Cerebellar cortex (tissue), 1 donor: ENCODE data around the gene ALKBH8.
A peak's percentile ranks its signal among the peaks of the same experiment; 100 is the strongest.
"Not testable (repeated sequence)": the region's sequence is repeated elsewhere in the genome, so short reads cannot be mapped to it uniquely, and the experiment has no call there.

Experiments used
- DNase-seq: peaks from one replicate; pipeline ENCODE4 v3.0.0-alpha.2; 2015; ENCODE audit warnings: low spot score

ALKBH8 gene

GRCh38 chr11:107577346-107577711 lies 11.8 kb upstream of the ALKBH8 start:
- no peak for DNase-seq

DNA sequence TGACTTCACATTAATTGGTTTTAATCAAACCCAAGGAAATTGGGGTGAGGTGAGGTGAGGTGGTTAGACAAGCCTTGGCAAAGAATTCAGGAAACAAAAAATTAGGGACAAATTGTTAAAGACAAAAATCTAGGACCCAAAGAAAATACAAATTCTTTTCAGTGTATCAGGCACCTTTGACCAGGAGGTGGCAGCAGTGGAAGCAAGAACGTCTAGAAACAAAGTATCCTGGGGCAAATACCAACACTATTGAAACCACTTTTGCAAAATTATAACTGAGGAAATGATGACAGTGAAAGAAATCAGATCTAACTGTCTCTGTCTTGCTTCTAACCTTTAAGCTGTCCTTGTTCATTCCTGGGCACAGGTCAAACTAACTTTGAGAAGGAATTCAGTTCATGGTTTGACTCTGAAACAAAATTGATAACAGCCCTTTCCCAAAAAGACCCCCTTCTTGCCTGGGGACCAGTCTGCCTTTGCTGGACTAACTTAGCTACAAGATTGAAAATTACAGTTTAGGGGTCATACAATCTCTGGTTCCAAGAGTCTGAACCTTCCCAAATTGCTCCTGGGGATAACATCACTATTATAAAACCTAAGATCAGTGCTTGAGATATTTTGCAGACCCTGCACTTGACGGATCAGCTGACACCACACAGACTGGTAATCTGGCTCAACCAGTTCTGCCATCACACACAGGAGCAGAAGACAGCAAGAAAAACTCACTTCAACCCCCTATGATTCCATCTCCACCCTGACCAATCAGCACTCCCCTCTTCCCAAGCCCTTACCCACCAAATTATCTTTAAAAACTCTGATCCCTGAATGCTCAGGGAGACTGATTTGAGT lies 11.2 kb upstream of the ALKBH8 start:
- peak; percentile 65 for DNase-seq

DNA sequence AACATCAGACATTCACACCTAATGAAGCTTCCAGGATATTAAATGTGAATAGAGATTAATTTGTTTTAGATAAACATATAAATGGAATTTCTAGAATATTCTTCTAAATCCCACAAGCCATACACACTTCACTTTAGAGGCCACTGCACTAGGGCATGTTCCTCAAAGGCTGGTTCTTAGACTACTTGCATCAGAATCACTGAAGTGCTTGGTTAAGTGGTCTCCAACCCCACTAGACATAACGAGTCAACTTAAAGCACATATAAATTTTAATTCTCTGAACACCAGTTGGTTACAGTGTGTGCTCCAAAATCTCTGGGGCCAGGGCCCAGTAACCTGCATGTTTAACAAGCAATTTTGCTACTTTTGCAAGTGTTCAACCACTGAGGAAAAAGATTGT lies 7.9 kb upstream of the ALKBH8 start:
- DNase-seq: no peak

- no peak for DNase-seq
Observed at GRCh38 chr11:107570015-107570414, 4.5 kb upstream of the ALKBH8 start.

GRCh38 chr11:107567739-107568335 lies 2.3 kb upstream of the ALKBH8 start:
- DNase-seq: no peak

DNA sequence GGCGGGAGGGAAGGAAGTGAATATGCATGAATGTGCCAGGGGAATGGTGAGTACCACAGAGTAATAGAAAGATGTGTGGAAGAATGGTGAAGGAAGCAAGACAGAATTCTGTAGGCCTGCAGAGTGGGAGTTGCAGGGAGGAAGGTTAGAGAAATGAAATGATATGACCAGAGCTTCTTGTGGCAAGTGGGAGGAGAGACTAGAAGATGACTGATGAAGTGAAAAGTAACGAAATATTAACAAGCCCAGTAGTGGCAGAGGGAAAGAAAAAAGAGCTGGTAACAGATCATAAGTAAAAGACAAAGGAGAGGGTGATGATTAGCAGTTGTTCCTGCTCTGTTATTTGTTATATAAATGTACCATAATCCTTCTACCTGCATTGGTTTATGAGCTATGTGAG lies 1.0 kb upstream of the ALKBH8 start:
- DNase-seq: no peak

- not testable (repeated sequence) for DNase-seq
Observed at GRCh38 chr11:107565955-107566501, 493 bp upstream of the ALKBH8 start.

- DNase-seq: no peak
Observed at GRCh38 chr11:107564877-107565218, 687 bp downstream of the ALKBH8 start.

- DNase-seq: peak; percentile 72
Observed at GRCh38 chr11:107563702-107564101, 1.8 kb downstream of the ALKBH8 start.

DNA sequence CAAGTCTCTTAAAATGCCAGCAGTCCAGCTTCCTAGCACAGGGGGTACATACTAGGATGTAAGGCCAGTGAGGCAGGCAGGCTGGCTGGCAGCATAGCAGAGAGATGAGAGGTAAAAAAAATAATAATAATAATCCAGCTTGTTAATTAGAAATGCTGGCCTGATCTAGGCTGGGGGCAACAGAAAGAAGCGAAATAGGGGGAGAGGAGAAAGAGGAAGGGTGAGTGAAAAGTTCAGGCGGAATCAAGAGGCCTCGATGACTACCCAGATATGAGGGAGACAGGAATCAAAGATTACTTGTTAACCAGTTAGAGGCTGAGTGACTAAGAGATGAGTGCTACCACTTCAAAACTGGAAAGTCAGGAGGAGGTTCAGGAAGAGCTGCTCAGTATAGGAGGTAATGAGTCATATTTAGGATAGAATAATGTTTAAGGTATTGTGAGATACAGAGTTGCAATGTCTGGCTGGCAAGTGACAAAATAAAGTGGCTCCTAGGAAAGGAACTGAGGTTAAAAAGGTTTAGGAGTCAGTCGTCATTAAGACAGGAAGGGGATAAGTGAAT lies 2.8 kb downstream of the ALKBH8 start:
- DNase-seq: no peak

DNA sequence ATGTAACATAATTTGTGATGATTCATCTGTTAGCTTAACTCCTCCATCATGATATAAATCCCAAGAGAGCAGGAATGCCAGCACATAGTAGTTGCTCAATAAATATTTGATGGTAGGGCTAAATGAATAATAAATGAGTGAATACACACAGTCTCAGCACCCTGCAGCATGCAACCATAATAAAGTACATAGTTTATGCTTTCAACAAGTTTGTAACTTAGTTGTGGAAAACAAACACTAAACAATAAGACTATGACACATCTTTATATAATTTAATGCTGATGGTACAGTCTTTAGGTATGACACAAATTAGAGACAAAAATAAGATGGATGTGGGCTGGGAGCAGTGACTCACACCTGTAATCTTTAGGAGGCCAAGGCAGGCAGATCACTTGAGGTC lies 3.8 kb downstream of the ALKBH8 start:
- DNase-seq: no peak

DNA sequence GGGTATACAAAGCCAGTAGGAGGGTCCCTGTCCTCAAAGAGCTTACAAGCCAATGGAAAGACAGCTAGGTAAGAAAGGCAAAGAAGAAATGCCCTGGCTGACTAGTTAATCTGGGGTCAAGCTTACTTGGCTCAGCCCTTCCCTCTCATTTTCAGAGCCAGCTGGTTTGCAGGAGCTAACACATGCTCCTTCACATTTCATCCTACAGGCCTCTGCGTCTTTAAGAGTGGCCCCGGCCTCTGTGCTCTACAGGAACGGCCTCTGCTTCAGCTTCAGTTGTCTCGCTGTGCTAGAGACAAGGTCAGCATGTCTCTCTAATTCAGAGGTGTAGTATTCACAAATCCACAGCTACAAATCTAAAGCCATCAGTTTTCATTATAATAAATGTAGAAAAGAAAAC lies 15.2 kb downstream of the ALKBH8 start:
- no peak for DNase-seq

- no peak for DNase-seq
Observed at GRCh38 chr11:107549954-107550285, 15.6 kb downstream of the ALKBH8 start.

DNA sequence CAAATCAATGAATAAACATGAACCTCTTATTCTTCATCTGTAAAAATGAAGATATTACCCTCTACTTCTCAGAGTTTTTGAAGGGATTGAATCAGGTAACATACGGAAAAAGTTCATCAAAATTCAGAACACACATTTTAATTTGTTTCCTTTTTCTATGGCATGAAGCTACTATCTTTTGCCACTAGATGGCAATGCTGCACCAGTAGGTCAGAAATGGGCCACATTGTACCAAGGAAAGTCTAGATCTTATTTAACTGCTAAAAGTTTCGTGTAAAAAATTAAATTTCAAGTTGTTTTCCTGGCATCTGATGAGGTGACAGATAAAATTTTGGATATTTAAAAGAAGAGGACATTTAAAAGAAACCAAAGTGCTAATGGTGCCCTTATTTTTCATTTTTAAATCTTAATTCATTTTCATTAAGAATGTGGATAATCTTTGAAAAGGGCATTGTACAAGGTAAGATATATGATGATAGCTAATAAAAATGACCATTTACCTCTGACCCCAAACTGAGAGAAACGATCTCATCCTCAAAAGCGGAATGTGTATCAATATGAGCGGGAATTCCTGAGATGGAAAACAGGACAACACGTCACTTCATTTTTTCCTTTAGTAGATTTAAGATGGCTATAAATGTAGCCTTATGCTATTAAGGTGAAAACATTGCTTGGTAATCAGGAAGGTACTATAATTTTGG lies 16.1 kb downstream of the ALKBH8 start:
- peak; percentile 56 for DNase-seq

- peak; percentile 8 for DNase-seq
Observed at GRCh38 chr11:107547961-107548360, 17.6 kb downstream of the ALKBH8 start.

- no peak for DNase-seq
Observed at GRCh38 chr11:107545101-107545514, 20.4 kb downstream of the ALKBH8 start.

GRCh38 chr11:107538821-107539220 lies 26.7 kb downstream of the ALKBH8 start:
- DNase-seq: no peak

GRCh38 chr11:107538239-107538638 lies 27.3 kb downstream of the ALKBH8 start:
- no peak for DNase-seq

- not testable (repeated sequence) for DNase-seq
Observed at GRCh38 chr11:107537155-107537554, 28.4 kb downstream of the ALKBH8 start.

DNA sequence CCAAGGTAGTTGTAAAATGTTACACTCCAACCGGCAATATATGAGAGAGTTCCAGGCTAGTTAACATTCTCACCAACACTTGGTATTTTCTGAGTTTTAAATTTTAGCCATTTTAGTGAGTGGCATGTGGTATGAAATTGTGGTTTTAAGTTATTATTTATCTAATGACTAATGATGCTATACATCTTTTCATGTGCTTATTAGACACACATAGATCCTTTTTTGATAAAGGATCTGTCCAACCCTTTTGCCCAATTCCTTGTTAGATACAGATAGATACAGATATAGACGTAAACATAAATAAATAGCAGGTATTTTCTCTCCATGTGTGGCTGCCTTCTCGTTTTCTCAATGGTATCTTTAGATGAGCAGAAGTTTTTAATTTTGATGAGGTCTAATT lies 39.3 kb downstream of the ALKBH8 start:
- no peak for DNase-seq

- DNase-seq: no peak
Observed at GRCh38 chr11:107508858-107509244, 56.7 kb downstream of the ALKBH8 start.

DNA sequence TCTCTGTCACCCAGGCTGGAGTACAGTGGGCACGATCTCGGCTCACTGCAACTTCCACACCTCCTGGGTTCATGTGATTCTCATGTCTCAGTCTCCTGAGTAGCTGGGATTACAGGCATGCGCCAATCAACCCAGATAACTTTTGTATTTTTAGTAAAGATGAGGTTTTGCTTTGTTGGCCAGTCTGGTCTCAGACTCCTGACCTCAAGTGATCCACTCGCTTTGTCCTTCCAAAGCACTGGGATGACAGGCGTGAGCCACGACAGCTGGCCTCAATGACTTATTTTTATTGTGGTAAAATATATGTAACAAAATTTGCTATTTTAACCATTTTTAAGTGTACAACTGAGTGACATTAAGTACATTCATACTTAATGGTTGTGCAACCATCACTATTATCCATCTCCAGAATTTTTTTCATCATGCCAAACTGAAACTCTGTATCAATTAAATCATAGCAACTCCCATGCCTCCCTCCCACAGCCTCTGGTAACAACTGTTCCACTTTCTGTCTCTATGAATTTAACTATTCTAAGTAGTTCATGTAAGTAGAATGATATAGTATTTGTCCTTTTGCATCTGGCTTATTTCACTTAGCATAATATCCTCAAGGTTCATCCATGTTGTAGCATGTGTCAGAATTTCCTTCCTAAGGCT lies 57.2 kb downstream of the ALKBH8 start:
- DNase-seq: no peak
